ENCODE results near the gene CDPF1. TPM values are rescaled to one million over a fixed set of nuclear protein-coding genes. Genes with fewer than 3 reads are reported as not detected.

The CDPF1 gene
- total RNA-seq, 1 donor from 2014 or later, result 10.9 TPM

DNA sequence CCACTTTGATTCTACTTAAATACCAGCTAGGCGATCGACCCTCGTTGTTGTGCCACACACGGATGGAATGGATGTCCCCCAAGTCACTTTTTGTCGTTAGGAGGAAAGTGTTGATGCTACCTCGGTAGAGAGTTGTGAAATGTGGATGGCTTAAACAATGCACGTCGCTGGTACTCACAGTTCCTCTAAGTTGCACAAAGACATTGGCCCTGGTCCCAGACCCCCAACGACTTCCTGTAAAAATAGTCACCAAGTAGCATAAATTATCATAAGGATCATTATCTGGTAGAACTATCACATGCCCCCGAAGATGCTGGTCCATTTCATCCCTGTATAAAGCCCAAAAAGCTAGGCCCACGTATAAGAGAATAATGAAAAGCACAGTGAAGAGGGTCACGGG lies 9.3 kb upstream of the CDPF1 start:
- intact Hi-C loops (cut with micrococcal nuclease), result no loop called here

DNA sequence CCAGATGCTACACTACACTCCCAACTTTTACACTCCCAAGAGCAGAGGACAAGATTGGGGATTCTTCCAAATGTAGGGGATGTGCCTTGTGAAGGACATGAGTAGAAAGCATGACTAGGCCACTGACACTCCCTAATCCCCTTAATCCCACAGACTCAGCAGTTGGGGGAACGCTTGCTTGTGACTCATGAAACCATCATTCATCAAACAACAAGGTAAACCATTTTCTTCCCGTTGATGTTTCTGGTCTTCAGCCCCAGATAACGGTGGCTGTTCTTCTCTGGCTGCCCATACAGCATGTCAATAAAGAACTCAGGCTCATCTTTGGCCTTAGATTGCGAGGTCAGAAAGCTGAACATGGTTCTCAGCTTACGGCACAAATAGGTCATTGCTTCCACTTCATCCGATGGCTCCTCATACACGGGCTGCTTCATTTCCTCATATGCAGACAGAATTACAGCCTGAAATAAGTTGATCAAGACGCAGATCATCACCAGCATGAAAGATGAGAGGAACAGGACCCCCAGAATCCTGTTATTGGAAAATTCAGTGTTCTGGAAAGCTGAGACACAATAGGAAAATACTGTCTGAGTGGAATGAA lies 6.4 kb upstream of the CDPF1 start:
- intact Hi-C loops (cut with micrococcal nuclease), result no loop called here

- intact Hi-C loops (cut with micrococcal nuclease), result loop anchor here (1.0 kb wide), 1 partner anchor 15 kb away; no protein-coding TSS in a partner anchor
These were observed 1.8 kb upstream of the CDPF1 start for GRCh38 chr22:46251816-46252380.

DNA sequence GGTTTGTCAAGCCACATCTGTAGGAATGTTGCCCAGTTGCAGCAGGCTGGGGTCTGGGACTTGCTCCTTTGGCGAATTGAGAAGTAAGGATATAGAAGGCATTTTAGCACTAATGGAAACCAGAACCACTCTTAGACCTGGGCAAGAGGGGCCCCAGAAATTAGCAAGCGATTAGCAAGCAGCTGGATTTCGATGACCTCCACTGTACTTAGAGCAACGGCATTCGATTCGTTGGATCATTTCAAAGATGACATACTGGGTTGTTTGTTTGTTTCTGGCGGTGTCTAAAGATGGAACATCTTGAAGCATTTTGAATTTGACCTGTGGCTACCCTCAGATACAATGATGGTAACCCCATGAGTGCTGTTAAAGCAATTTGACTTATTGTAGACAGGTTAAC lies 1.2 kb upstream of the CDPF1 start:
- intact Hi-C loops (cut with micrococcal nuclease), result loop anchor here (1.0 kb wide), 1 partner anchor 16 kb away; no protein-coding TSS in a partner anchor

DNA sequence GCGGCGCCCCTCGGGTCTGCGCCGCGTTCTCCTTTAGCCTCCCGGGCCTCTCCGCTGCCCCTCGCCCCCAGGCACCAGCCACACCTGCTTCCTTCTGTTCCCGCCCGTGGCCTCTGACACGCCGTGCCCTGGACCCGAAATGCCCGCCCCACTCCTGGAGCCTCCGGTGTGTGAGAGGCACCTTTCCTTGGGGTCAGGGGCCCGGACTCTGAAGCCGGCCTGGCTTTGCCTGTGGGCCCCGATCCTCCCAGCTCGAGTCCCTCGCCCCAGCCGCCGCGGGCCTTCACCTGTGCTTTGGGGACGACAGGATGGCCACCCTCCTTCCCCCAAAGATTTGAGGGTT lies 661 bp upstream of the CDPF1 start:
- intact Hi-C loops (cut with micrococcal nuclease), result loop anchor here (1.0 kb wide), 3 partner anchors 17 to 99 kb away; partner anchors contain the start of gene GTSE1

GRCh38 chr22:46247443-46247975 lies 2.6 kb downstream of the CDPF1 start:
- intact Hi-C loops (cut with micrococcal nuclease), result no loop called here

GRCh38 chr22:46246178-46246577 lies 3.9 kb downstream of the CDPF1 start:
- intact Hi-C loops (cut with micrococcal nuclease), result no loop called here

- intact Hi-C loops (cut with micrococcal nuclease), result no loop called here
These were observed 4.6 kb downstream of the CDPF1 start for GRCh38 chr22:46245511-46245910.

GRCh38 chr22:46244771-46245170 lies 5.3 kb downstream of the CDPF1 start:
- intact Hi-C loops (cut with micrococcal nuclease), result no loop called here

DNA sequence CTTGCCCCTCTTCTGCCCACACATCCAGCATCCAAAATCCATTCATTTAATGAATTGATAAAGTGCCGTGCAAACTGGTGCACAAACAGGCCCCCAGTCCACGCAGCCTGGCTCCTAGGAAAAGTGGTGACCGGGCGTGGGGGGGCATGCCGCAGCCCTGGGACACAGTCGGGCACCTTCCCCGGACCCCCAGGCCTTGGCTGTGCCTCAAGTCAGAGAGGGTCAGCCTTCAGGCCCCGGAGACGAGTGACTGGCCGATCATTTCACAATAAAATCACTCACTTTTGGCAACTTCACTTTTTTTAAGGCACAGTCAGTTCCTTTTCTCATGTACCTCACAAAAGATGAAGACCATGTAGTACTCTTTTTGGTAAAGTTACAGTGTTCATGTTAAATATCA lies 8.0 kb downstream of the CDPF1 start:
- intact Hi-C loops (cut with micrococcal nuclease), result no loop called here

GRCh38 chr22:46241396-46242007 lies 8.6 kb downstream of the CDPF1 start:
- intact Hi-C loops (cut with micrococcal nuclease), result no loop called here

DNA sequence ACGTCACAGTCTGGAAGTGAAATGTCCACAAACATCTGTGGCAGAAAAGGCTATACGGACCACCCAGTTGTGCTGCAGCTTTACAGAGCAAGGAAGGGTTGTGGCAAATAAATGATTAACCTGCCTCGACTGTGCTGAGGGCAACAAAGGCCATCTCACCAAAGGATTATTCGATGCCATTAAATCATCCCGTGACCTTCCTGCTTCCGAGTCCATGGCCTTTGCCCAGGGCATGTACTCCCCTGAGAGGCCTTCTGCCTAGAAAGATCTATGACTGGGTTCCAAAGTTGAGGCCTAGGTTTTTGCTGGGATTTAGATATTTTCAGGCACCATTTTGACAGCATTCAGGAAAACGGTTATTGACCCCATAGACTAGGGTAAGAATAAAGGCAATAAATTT lies 9.2 kb downstream of the CDPF1 start:
- intact Hi-C loops (cut with micrococcal nuclease), result no loop called here

DNA sequence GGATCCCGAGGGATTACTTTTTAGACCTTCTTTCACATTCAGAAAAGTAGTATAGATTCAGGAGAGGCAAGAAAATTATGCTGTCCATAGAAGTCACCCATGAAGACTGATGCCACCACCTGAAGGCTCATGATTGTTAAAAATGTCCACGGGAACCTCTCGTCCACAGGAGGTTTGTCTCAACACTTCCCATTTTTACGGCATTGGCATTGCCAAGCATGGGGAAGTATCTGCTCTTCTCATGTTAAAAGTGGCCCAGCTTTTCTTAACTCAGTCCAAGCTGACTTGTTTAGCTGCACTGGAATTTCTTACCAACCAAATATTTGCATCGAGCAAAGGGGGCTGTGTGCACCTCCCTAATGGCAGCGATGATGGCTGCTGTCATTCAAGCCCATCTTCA lies 9.6 kb downstream of the CDPF1 start:
- intact Hi-C loops (cut with micrococcal nuclease), result no loop called here

- intact Hi-C loops (cut with micrococcal nuclease), result no loop called here
These were observed 10.0 kb downstream of the CDPF1 start for GRCh38 chr22:46240073-46240472.

DNA sequence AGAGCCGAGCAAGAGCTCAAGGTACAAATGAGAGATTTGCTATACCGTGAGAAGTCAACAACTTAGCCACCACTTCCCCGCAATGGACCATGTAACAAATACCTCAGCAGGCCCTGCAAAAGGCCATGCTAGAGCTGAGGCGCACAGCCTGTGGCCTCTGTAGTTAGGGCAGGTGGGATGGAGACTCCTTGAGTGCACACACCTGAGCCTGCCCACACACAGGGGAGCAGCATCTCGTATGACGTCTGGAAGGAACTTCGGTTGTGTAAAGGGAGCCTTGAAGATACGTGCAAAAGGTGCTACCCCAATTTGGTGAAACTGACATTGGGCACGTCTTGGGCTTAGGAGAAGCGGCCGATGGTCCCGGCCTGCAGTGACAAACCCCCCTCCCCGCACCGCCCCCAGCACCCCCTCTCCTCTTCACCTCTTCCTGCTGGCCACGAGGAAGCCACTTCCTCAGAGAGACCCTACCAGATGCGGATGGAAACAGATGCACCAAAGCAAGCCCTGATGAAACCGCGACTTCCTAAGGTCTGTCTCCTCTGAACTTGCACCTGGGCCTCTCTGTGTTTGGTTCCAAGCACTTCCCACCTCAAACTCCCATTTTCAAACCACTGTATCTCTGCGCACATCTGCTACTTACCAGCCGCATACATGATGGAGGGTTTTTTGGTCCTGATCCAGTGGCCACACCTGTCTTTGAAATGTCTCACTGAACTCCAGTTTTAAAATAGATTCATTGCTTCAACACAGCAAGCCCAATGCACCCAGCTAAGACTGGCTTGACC lies 10.6 kb downstream of the CDPF1 start:
- intact Hi-C loops (cut with micrococcal nuclease), result no loop called here

GRCh38 chr22:46238541-46238940 lies 11.6 kb downstream of the CDPF1 start:
- intact Hi-C loops (cut with micrococcal nuclease), result no loop called here

- intact Hi-C loops (cut with micrococcal nuclease), result no loop called here
These were observed 12.5 kb downstream of the CDPF1 start for GRCh38 chr22:46237453-46238124.

GRCh38 chr22:46234969-46235368 lies 15.1 kb downstream of the CDPF1 start:
- intact Hi-C loops (cut with micrococcal nuclease), result no loop called here

DNA sequence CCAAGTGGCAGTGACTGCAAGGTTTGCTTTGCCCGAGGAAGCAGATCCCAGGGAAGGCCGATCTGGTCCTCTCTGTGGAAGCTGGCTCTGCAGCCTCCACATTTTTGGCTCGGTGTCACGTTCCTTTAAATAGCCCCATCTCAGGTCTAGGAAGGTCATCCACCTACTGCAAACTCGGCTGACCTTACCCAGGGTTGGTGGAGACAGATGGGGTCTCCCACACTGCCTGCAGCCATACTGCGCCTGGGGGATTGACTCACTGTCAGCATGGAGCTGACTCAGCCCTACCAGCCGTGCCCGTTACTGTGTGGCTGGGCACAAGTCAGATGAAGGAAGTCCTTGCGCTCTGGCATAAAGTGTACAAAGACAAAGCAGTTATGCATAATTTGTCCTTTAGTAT lies 16.9 kb downstream of the CDPF1 start:
- intact Hi-C loops (cut with micrococcal nuclease), result no loop called here

GRCh38 chr22:46230262-46230901 lies 19.7 kb downstream of the CDPF1 start:
- intact Hi-C loops (cut with micrococcal nuclease), result no loop called here

GRCh38 chr22:46229701-46230100 lies 20.4 kb downstream of the CDPF1 start:
- intact Hi-C loops (cut with micrococcal nuclease), result no loop called here
